Keratinocyte (primary cell): ENCODE results near the gene LLGL1. TPM values are rescaled to one million over a fixed set of nuclear protein-coding genes. Genes with fewer than 3 reads are reported as not detected.

Experiments used
- DNase-seq: peaks from one replicate; pipeline ENCODE4 v3.0.0-alpha.2; 2011; ENCODE audit warnings: low read depth, missing footprints, low spot score
- FAIRE-seq: peaks from 2 replicates; lab custom pipeline; 2011; peaks lifted over from hg19 to GRCh38; lab: Jason Lieb, UNC
- H2AFZ ChIP-seq: 2 replicates; pipeline ENCODE4 v1.6.0; 2012; ENCODE audit warnings: low read length, control low read depth, inconsistent platforms; ENCODE audit not compliant: control insufficient read depth
- H3K27ac ChIP-seq: 2 replicates; pipeline ENCODE4 v1.5.1; 2011; ENCODE audit warnings: low read length; ENCODE audit not compliant: control insufficient read depth, insufficient read depth
- H3K27me3 ChIP-seq: 3 replicates; pipeline ENCODE4 v1.6.0; 2011; ENCODE audit warnings: low read length; ENCODE audit not compliant: control insufficient read depth, insufficient read depth; ENCODE audit errors: extremely low read depth
- H3K36me3 ChIP-seq, 2 experiments: 2 replicates in 1 of 2; 3 replicates in 1 of 2; pipeline ENCODE4 v1.5.1; 2011; ENCODE audit warnings: low read length in 2 of 2, mild to moderate bottlenecking in 1 of 2; ENCODE audit not compliant: control insufficient read depth in 2 of 2, insufficient read depth in 2 of 2; ENCODE audit errors: extremely low read depth in 1 of 2
- H3K4me1 ChIP-seq: 3 replicates; pipeline ENCODE4 v1.5.1; 2011; ENCODE audit warnings: low read length; ENCODE audit not compliant: control insufficient read depth, insufficient read depth; ENCODE audit errors: extremely low read depth
- H3K4me2 ChIP-seq: 3 replicates; pipeline ENCODE4 v1.6.0; 2011; ENCODE audit warnings: low read depth, low read length; ENCODE audit not compliant: control insufficient read depth, insufficient read depth; ENCODE audit errors: extremely low read depth
- H3K4me3 ChIP-seq, 3 experiments: fragments of 200-600 bp in 1 of 3; sonication (generic) in 1 of 3; 2 replicates in 2 of 3; 3 replicates in 1 of 3; pipeline ENCODE4 v1.5.1; 2011 to 2016; ENCODE audit warnings: low read length in 3 of 3, mild to moderate bottlenecking in 3 of 3, control low read depth in 2 of 3, inconsistent platforms in 1 of 3, low read depth in 1 of 3, mixed read lengths in 1 of 3, mixed run types in 1 of 3, moderate library complexity in 1 of 3; ENCODE audit not compliant: control insufficient read depth in 2 of 3, insufficient read depth in 2 of 3; ENCODE audit errors: extremely low read depth in 1 of 3
- H3K79me2 ChIP-seq: 2 replicates; pipeline ENCODE4 v1.6.0; 2012; ENCODE audit warnings: low read length; ENCODE audit not compliant: control insufficient read depth, insufficient read depth
- H3K9ac ChIP-seq: 3 replicates; pipeline ENCODE4 v1.6.0; 2011; ENCODE audit warnings: low read length; ENCODE audit not compliant: control insufficient read depth, insufficient read depth; ENCODE audit errors: extremely low read depth
- H3K9me1 ChIP-seq: 3 replicates; pipeline ENCODE4 v1.6.0; 2011; ENCODE audit warnings: low read length; ENCODE audit not compliant: control insufficient read depth, insufficient read depth; ENCODE audit errors: extremely low read depth
- H3K9me3 ChIP-seq: 2 replicates; pipeline ENCODE4 v1.5.1; 2012; ENCODE audit warnings: low read depth, low read length; ENCODE audit not compliant: control insufficient read depth
- H4K20me1 ChIP-seq: 3 replicates; pipeline ENCODE4 v1.6.0; 2011; ENCODE audit warnings: low read length; ENCODE audit not compliant: control insufficient read depth, insufficient read depth; ENCODE audit errors: extremely low read depth
- CTCF ChIP-seq, 3 experiments: IDR thresholded peaks in 1 of 3; conservative IDR thresholded peaks in 1 of 3; optimal IDR thresholded peaks in 1 of 3; 2 replicates in 2 of 3; 3 replicates in 1 of 3; pipeline versions ENCODE3 to v1.5.1; 2011; ENCODE audit warnings: low read length in 3 of 3, mild to moderate bottlenecking in 3 of 3, moderate library complexity in 2 of 3, control low read depth in 1 of 3, inconsistent platforms in 1 of 3; ENCODE audit not compliant: insufficient read depth in 2 of 3; ENCODE audit errors: extremely low read depth in 1 of 3
- EZH2 ChIP-seq: IDR thresholded peaks from one replicate; pipeline ENCODE4 v1.6.1; 2012; ENCODE audit warnings: inconsistent platforms, mild to moderate bottlenecking, low read length, moderate library complexity
- dilution Hi-C: fragments of 300-500 bp; cut with MboI; formaldehyde crosslinking; loops from one replicate; pipeline ENCODE4 v1.7.0; 2020; ENCODE audit warnings: low sequenced_read_pairs; ENCODE audit not compliant: extremely low pct_ligation_motif_present
- polyA plus RNA-seq, 5 experiments: library from polyadenylated mRNA; depleted of rRNA in 3 of 5; stranded (reverse) in 3 of 5; stranded (forward) in 1 of 5; unstranded in 1 of 5; fragments of >200 nt; gene quantifications; 1 replicate in 1 of 5; 2 replicates in 3 of 5; 3 replicates in 1 of 5; pipeline versions ENCODE4 v1.2.1 to v1.2.3, GENCODE V29; 2011 to 2012; ENCODE audit warnings: missing spikeins in 2 of 5, low read depth in 1 of 5, low replicate concordance in 1 of 5

The LLGL1 gene
- polyA plus RNA-seq, 1 donor (not counting 4 experiments of a cell fraction or from before 2014, with no cell fraction given) = 13.8 TPM

GRCh38 chr17:18257982-18258355, 32.5 kb downstream of the LLGL1 start:
- Histone ChIP-seq H4K20me1 (peaks cover 12% of the 10 kb centered on the region), H3K79me2 (peaks cover 66% of the 10 kb centered on the region), H3K4me3 (peak overlapping the region; percentile 77 to 84 (median 81)), H3K9me1 (peaks cover 7% of the 10 kb centered on the region), H3K27ac (peak overlapping the region; percentile 87), H2AFZ (peak overlapping the region; percentile 37), H3K9ac (peak overlapping the region; percentile 81), H3K27me3 (no peaks in the 10 kb centered on the region), H3K9me3 (no peaks in the 10 kb centered on the region), H3K4me1 (peaks cover 33% of the 10 kb centered on the region), H3K36me3 (peaks cover 35 to 38% of the 10 kb centered on the region in 2 experiments), H3K4me2 (peak overlapping the region; percentile 89)
- dilution Hi-C loops = no loop called here
- FAIRE-seq (no peak), DNase-seq (no peak)
- TF ChIP-seq EZH2 (no peak), CTCF (optimal IDR thresholded peaks at IDR 0.05 in 1 of 3, IDR thresholded peaks at IDR 0.05 in 1 of 3, conservative IDR thresholded peaks at IDR 0.05 in 1 of 3; ENCODE audit: extremely low read depth in 1 of 3, insufficient read depth in 2 of 3, low read length in 3 of 3) (no peak)

DNA sequence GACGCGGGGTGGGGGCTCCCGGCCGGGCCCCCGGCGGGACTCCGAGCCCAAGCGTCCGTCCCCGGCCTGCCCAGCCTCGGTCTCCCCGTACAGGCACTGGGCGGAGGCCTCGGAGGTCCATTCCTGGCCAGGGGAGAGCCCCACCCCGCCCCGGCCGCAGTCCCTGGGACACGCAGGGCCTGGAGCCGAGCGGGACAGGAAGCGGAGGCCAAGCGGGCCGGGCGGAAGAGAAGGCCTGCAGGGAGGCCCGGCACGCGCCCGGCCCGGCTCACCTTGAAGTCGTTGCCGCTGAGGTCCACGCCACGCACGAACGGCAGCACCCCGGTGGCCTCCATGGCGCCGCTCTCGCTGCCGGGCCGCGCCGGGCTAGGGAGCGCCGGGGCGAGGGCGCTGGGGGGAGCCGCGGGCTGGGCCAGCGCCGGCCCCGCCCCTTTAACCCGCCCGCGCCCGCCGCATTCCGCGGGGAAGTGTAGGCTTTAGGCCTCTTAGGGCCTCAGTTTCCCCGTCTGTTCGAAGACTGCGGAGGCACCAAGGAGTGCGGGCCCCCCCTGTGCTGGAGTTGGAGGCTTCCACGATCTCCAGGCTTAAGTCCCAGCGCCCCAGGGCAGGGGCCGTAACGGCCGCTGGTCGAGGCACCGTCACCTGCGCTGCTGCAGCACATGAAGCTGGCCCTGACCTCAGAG, 33.1 kb downstream of the LLGL1 start, which contains the start of gene FLII:
TSS of gene FLII (minus strand) at position 383 of the 683 bp plus-strand sequence. CDS start at position 335, 48 bp downstream.
- DNase-seq (no peak), FAIRE-seq (no peak)
- Histone ChIP-seq H3K9me3 (no peaks in the 10 kb centered on the region), H3K27me3 (no peaks in the 10 kb centered on the region), H3K4me1 (peaks cover 33% of the 10 kb centered on the region), H3K4me2 (peak within 1 kb of the TSS; percentile 99), H3K9ac (peak within 1 kb of the TSS; percentile 93), H3K9me1 (peaks cover 7% of the 10 kb centered on the region), H2AFZ (peak within 1 kb of the TSS; percentile 63), H4K20me1 (peaks cover 12% of the 10 kb centered on the region), H3K79me2 (peaks cover 62% of the 10 kb centered on the region), H3K4me3 (peak within 1 kb of the TSS; percentile 77 to 84 (median 81)), H3K27ac (peak within 1 kb of the TSS; percentile 92), H3K36me3 (peaks cover 33 to 38% of the 10 kb centered on the region in 2 experiments)
- dilution Hi-C loops = no loop called here
- no peak for TF ChIP-seq CTCF (optimal IDR thresholded peaks at IDR 0.05 in 1 of 3, IDR thresholded peaks at IDR 0.05 in 1 of 3, conservative IDR thresholded peaks at IDR 0.05 in 1 of 3; ENCODE audit: extremely low read depth in 1 of 3, insufficient read depth in 2 of 3, low read length in 3 of 3)
- no peak for TF ChIP-seq EZH2
